Measurements from ENCODE around the gene SRA1.
"Not testable (repeated sequence)": the region's sequence is repeated elsewhere in the genome, so short reads cannot be mapped to it uniquely, and the experiment has no call there.

The SRA1 gene

GRCh38 chr5:140557136-140557805 lies at the start of gene SRA1:
Gene SRA1 (minus strand): TSS chr5:140557473. CDS start chr5:140557452, 21 bp downstream.
- H3K27me3 ChIP-seq (ENCODE audit: insufficient read depth, low read length): no peaks in the 10 kb centered on the region
- H3K9ac ChIP-seq (ENCODE audit: low read depth, low read length): peak within 1 kb of the TSS; percentile 93
- no peaks in the 10 kb centered on the region for H3K9me3 ChIP-seq (ENCODE audit: insufficient read depth, low read depth, low read length)
- H3K4me3 ChIP-seq (ENCODE audit: low read length): peak within 1 kb of the TSS; percentile 76
- peaks cover 23% of the 10 kb centered on the region for H3K36me3 ChIP-seq (ENCODE audit: insufficient read depth, low read depth, low read length)
- H3K4me1 ChIP-seq (ENCODE audit: insufficient read depth, low read length): peaks cover 11% of the 10 kb centered on the region
- peak within 1 kb of the TSS; percentile 78 for H3K27ac ChIP-seq (ENCODE audit: low read length)

GRCh38 chr5:140607031-140607430 lies 49.8 kb upstream of the SRA1 start:
- Histone ChIP-seq H3K9ac (ENCODE audit: low read depth, low read length) (no peak overlapping the region), H3K9me3 (ENCODE audit: insufficient read depth, low read depth, low read length) (no peaks in the 10 kb centered on the region; the same call in none of the 2 replicates), H3K27me3 (ENCODE audit: insufficient read depth, low read length) (no peaks in the 10 kb centered on the region), H3K27ac (ENCODE audit: low read length) (no peak overlapping the region), H3K36me3 (ENCODE audit: insufficient read depth, low read depth, low read length) (no peaks in the 10 kb centered on the region), H3K4me3 (ENCODE audit: low read length) (no peak overlapping the region), H3K4me1 (ENCODE audit: insufficient read depth, low read length) (no peaks in the 10 kb centered on the region)

GRCh38 chr5:140605879-140606278 lies 48.6 kb upstream of the SRA1 start:
- Histone ChIP-seq H3K4me3 (ENCODE audit: low read length) (no peak overlapping the region), H3K4me1 (ENCODE audit: insufficient read depth, low read length) (no peaks in the 10 kb centered on the region), H3K9ac (ENCODE audit: low read depth, low read length) (no peak overlapping the region), H3K9me3 (ENCODE audit: insufficient read depth, low read depth, low read length) (no peaks in the 10 kb centered on the region; the same call in none of the 2 replicates), H3K36me3 (ENCODE audit: insufficient read depth, low read depth, low read length) (no peaks in the 10 kb centered on the region), H3K27ac (ENCODE audit: low read length) (no peak overlapping the region), H3K27me3 (ENCODE audit: insufficient read depth, low read length) (no peaks in the 10 kb centered on the region)

GRCh38 chr5:140603734-140604133 lies 46.5 kb upstream of the SRA1 start:
- H3K36me3 ChIP-seq (ENCODE audit: insufficient read depth, low read depth, low read length): no peaks in the 10 kb centered on the region
- H3K4me3 ChIP-seq (ENCODE audit: low read length): no peak overlapping the region
- no peaks in the 10 kb centered on the region; the same call in 1 of the 2 replicates for H3K9me3 ChIP-seq (ENCODE audit: insufficient read depth, low read depth, low read length)
- H3K4me1 ChIP-seq (ENCODE audit: insufficient read depth, low read length): no peaks in the 10 kb centered on the region
- no peaks in the 10 kb centered on the region for H3K27me3 ChIP-seq (ENCODE audit: insufficient read depth, low read length)
- H3K27ac ChIP-seq (ENCODE audit: low read length): no peak overlapping the region
- no peak overlapping the region for H3K9ac ChIP-seq (ENCODE audit: low read depth, low read length)

- not testable (repeated sequence) for H3K27ac ChIP-seq (ENCODE audit: low read length); H3K36me3 ChIP-seq (ENCODE audit: insufficient read depth, low read depth, low read length); H3K4me3 ChIP-seq (ENCODE audit: low read length); H3K9ac ChIP-seq (ENCODE audit: low read depth, low read length); H3K27me3 ChIP-seq (ENCODE audit: insufficient read depth, low read length); H3K9me3 ChIP-seq (ENCODE audit: insufficient read depth, low read depth, low read length); H3K4me1 ChIP-seq (ENCODE audit: insufficient read depth, low read length)
Observed at GRCh38 chr5:140603446-140603698, 46.1 kb upstream of the SRA1 start.

- Histone ChIP-seq H3K27me3 (ENCODE audit: insufficient read depth, low read length) (no peaks in the 10 kb centered on the region), H3K9me3 (ENCODE audit: insufficient read depth, low read depth, low read length) (no peaks in the 10 kb centered on the region; the same call in 1 of the 2 replicates), H3K36me3 (ENCODE audit: insufficient read depth, low read depth, low read length) (no peaks in the 10 kb centered on the region), H3K4me1 (ENCODE audit: insufficient read depth, low read length) (no peaks in the 10 kb centered on the region), H3K4me3 (ENCODE audit: low read length) (no peak overlapping the region), H3K27ac (ENCODE audit: low read length) (no peak overlapping the region), H3K9ac (ENCODE audit: low read depth, low read length) (no peak overlapping the region)
Observed at GRCh38 chr5:140602147-140602546, 44.9 kb upstream of the SRA1 start.

GRCh38 chr5:140600096-140600495 lies 42.8 kb upstream of the SRA1 start:
- Histone ChIP-seq H3K4me1 (ENCODE audit: insufficient read depth, low read length) (no peaks in the 10 kb centered on the region), H3K9ac (ENCODE audit: low read depth, low read length) (no peak overlapping the region), H3K4me3 (ENCODE audit: low read length) (no peak overlapping the region), H3K27ac (ENCODE audit: low read length) (no peak overlapping the region), H3K36me3 (ENCODE audit: insufficient read depth, low read depth, low read length) (no peaks in the 10 kb centered on the region), H3K27me3 (ENCODE audit: insufficient read depth, low read length) (no peaks in the 10 kb centered on the region), H3K9me3 (ENCODE audit: insufficient read depth, low read depth, low read length) (no peaks in the 10 kb centered on the region; the same call in 1 of the 2 replicates)

- H3K36me3 ChIP-seq (ENCODE audit: insufficient read depth, low read depth, low read length): no peaks in the 10 kb centered on the region
- no peak overlapping the region for H3K27ac ChIP-seq (ENCODE audit: low read length)
- no peaks in the 10 kb centered on the region for H3K27me3 ChIP-seq (ENCODE audit: insufficient read depth, low read length)
- no peaks in the 10 kb centered on the region for H3K9me3 ChIP-seq (ENCODE audit: insufficient read depth, low read depth, low read length)
- no peak overlapping the region for H3K9ac ChIP-seq (ENCODE audit: low read depth, low read length)
- no peaks in the 10 kb centered on the region for H3K4me1 ChIP-seq (ENCODE audit: insufficient read depth, low read length)
- H3K4me3 ChIP-seq (ENCODE audit: low read length): no peak overlapping the region
Observed at GRCh38 chr5:140598836-140599235, 41.6 kb upstream of the SRA1 start.

GRCh38 chr5:140596321-140596741 lies 39.1 kb upstream of the SRA1 start:
- Histone ChIP-seq H3K36me3 (ENCODE audit: insufficient read depth, low read depth, low read length) (no peaks in the 10 kb centered on the region), H3K9ac (ENCODE audit: low read depth, low read length) (no peak overlapping the region), H3K4me3 (ENCODE audit: low read length) (no peak overlapping the region), H3K9me3 (ENCODE audit: insufficient read depth, low read depth, low read length) (no peaks in the 10 kb centered on the region), H3K4me1 (ENCODE audit: insufficient read depth, low read length) (no peaks in the 10 kb centered on the region), H3K27me3 (ENCODE audit: insufficient read depth, low read length) (no peaks in the 10 kb centered on the region), H3K27ac (ENCODE audit: low read length) (no peak overlapping the region)

GRCh38 chr5:140595538-140596300 lies 38.4 kb upstream of the SRA1 start:
- H3K4me1 ChIP-seq (ENCODE audit: insufficient read depth, low read length): no peaks in the 10 kb centered on the region
- H3K36me3 ChIP-seq (ENCODE audit: insufficient read depth, low read depth, low read length): no peaks in the 10 kb centered on the region
- H3K27ac ChIP-seq (ENCODE audit: low read length): no peak overlapping the region
- H3K27me3 ChIP-seq (ENCODE audit: insufficient read depth, low read length): no peaks in the 10 kb centered on the region
- H3K4me3 ChIP-seq (ENCODE audit: low read length): no peak overlapping the region
- no peak overlapping the region for H3K9ac ChIP-seq (ENCODE audit: low read depth, low read length)
- H3K9me3 ChIP-seq (ENCODE audit: insufficient read depth, low read depth, low read length): no peaks in the 10 kb centered on the region

- Histone ChIP-seq H3K4me3 (ENCODE audit: low read length) (no peak overlapping the region), H3K27ac (ENCODE audit: low read length) (no peak overlapping the region), H3K36me3 (ENCODE audit: insufficient read depth, low read depth, low read length) (no peaks in the 10 kb centered on the region), H3K9ac (ENCODE audit: low read depth, low read length) (no peak overlapping the region), H3K9me3 (ENCODE audit: insufficient read depth, low read depth, low read length) (no peaks in the 10 kb centered on the region), H3K4me1 (ENCODE audit: insufficient read depth, low read length) (no peaks in the 10 kb centered on the region), H3K27me3 (ENCODE audit: insufficient read depth, low read length) (no peaks in the 10 kb centered on the region)
Observed at GRCh38 chr5:140594169-140594568, 36.9 kb upstream of the SRA1 start.

GRCh38 chr5:140593070-140593469 lies 35.8 kb upstream of the SRA1 start:
- not testable (repeated sequence) for H3K9me3 ChIP-seq (ENCODE audit: insufficient read depth, low read depth, low read length); H3K4me3 ChIP-seq (ENCODE audit: low read length); H3K9ac ChIP-seq (ENCODE audit: low read depth, low read length); H3K27ac ChIP-seq (ENCODE audit: low read length); H3K4me1 ChIP-seq (ENCODE audit: insufficient read depth, low read length); H3K27me3 ChIP-seq (ENCODE audit: insufficient read depth, low read length); H3K36me3 ChIP-seq (ENCODE audit: insufficient read depth, low read depth, low read length)

Data from iPS-20b (cell line).